Measurements from ENCODE around the gene KRTAP3-1. TPM values are rescaled to one million over a fixed set of nuclear protein-coding genes. Genes with fewer than 3 reads are reported as not detected.

Gene KRTAP3-1
- total RNA-seq, 4 donors from 2014 or later, result not detected

DNA sequence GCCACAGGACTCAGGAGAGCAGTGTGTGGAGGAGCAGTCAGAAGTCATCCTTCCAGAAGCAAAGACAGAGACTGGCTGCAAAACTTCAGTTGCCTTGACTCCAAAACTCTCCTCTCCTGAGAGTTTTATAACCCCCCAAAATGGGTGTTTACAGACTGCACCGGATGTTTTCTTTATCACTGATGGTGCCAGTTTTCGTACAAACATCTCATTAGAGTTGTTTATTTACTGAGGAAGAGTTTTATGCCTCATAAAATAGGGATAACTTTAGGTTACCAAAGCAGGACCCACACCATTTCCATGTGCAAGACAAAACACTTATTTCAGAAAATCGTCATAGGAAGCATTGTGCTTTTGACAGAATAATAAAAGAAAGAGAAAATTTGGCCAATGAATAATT, 24.7 kb downstream of the KRTAP3-1 start, which contains the start of gene KRT40:
Gene KRT40 (minus strand): TSS at position 101 of the 400 bp plus-strand sequence. CDS start 53 bp downstream, at position 48.
- no peaks in the 10 kb centered on the region for H3K9me3 ChIP-seq
- DNase-seq, result no peak
- H3K4me1 ChIP-seq, result peaks cover 0 to 16% (median 0%) of the 10 kb centered on the region in 3 donors
- peaks cover 0 to 13% (median 0%) of the 10 kb centered on the region in 4 donors for H3K27me3 ChIP-seq
- TF ChIP-seq CTCF (IDR thresholded peaks at IDR 0.05) (no peak), POLR2A (IDR thresholded peaks at IDR 0.05) (no peak)
- intact Hi-C loops (cut with DNase I), result no loop called here
- H3K36me3 ChIP-seq, result no peaks in the 10 kb centered on the region
- WGBS, 2 donors, result 68 to 75% methylated on average over 3 of the region's 3 CpGs
- H3K27ac ChIP-seq, result no peak within 1 kb of the TSS
- H3K4me3 ChIP-seq, result no peak within 1 kb of the TSS

DNA sequence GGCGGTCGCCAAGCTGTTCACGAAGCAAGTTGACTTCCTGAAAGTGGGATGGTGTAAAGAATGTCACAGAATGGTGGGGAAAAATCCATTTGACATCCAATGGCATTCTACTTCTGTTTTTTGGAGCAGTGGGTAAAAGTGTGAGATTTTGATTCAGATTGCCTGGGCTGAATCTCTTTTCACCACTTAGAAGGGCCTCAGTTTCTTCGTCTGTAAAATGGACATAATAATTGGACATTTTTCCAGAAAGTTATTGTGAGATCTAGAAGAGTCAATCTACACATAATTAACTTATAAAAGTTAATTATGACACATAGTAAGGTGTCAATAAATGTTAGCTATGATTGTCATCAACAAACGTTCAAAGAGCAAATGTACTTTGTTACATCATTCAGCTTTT, 27.8 kb downstream of the KRTAP3-1 start:
- DNase-seq, result no peak
- no peaks in the 10 kb centered on the region for H3K36me3 ChIP-seq
- H3K27me3 ChIP-seq, result peaks cover 0 to 24% (median 0%) of the 10 kb centered on the region in 4 donors
- TF ChIP-seq CTCF (IDR thresholded peaks at IDR 0.05), result no peak
- no peak for TF ChIP-seq POLR2A (IDR thresholded peaks at IDR 0.05)
- no peaks in the 10 kb centered on the region for H3K9me3 ChIP-seq
- no peak overlapping the region for H3K27ac ChIP-seq
- 61 to 78% methylated on average over 5 of the region's 5 CpGs for WGBS, 2 donors
- no peak overlapping the region for H3K4me3 ChIP-seq
- peaks cover 0 to 12% (median 0%) of the 10 kb centered on the region in 3 donors for H3K4me1 ChIP-seq
- intact Hi-C loops (cut with DNase I), result no loop called here

DNA sequence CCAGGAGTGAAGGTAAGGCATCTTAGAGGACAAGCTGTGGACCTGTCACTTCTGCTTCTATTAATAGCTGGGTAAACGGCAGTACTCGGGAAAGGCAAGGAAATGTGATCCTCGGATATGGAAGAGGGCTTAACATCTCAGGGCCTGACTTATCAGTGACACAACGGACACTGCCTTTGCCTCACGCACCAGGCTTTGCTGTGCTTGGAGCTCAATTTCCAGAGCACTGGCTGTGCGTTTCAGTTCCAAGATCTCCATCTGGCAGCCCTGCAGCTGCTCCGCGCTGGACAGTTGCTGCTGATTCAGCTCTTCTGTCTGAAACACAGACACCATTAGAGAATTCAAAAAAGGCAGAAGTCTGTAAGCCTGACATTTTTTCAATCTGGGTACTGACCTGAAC, 28.3 kb downstream of the KRTAP3-1 start:
- 41 to 54% methylated on average over 8 of the region's 8 CpGs for WGBS, 2 donors
- Histone ChIP-seq H3K4me3 (no peak overlapping the region), H3K4me1 (peaks cover 0 to 12% (median 0%) of the 10 kb centered on the region in 3 donors), H3K27me3 (peaks cover 0 to 28% (median 0%) of the 10 kb centered on the region in 4 donors), H3K36me3 (no peaks in the 10 kb centered on the region), H3K9me3 (no peaks in the 10 kb centered on the region), H3K27ac (no peak overlapping the region)
- TF ChIP-seq CTCF (IDR thresholded peaks at IDR 0.05) (no peak), POLR2A (IDR thresholded peaks at IDR 0.05) (no peak)
- DNase-seq, result no peak
- intact Hi-C loops (cut with DNase I), result no loop called here

- intact Hi-C loops (cut with DNase I), result no loop called here
- H3K27me3 ChIP-seq, result peaks cover 0 to 33% (median 0%) of the 10 kb centered on the region in 4 donors
- no peaks in the 10 kb centered on the region for H3K36me3 ChIP-seq
- no peak for DNase-seq
- WGBS, 2 donors, result 87 to 98% methylated on average over 3 of the region's 3 CpGs
- no peaks in the 10 kb centered on the region for H3K9me3 ChIP-seq
- H3K4me3 ChIP-seq, result no peak overlapping the region
- no peak for TF ChIP-seq CTCF (IDR thresholded peaks at IDR 0.05)
- no peak for TF ChIP-seq POLR2A (IDR thresholded peaks at IDR 0.05)
- no peak overlapping the region for H3K27ac ChIP-seq
- peaks cover 0 to 12% (median 0%) of the 10 kb centered on the region in 3 donors for H3K4me1 ChIP-seq
These were observed 28.8 kb downstream of the KRTAP3-1 start for GRCh38 chr17:40980117-40980516.

DNA sequence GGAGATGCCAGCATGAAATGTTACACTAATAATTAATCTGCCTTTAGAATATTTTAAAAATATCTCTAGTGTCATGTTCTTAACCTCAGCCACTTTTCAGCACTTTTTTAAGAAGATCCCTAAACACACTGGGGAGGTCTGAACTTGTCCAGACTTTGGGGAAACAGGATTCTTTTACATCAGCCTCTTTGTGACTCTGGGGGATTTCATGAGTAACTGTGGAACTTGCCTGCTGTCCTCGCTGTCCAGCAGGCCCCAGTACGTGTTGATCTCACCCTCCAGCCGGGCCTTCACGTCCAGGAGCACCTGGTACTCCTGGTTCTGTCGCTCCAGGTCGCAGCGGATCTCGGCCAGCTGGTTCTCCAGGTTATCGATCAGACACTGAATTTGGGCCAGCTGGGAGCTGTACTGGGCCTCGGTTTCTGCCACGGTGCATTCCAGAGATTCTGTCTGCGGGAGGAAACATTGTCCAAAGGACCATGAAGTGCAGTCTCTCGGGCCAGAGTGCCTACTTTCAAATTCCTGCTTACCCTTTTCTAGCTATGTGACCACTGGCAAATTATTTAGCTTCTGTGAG, 30.3 kb downstream of the KRTAP3-1 start:
- TF ChIP-seq POLR2A (IDR thresholded peaks at IDR 0.05) (no peak), CTCF (IDR thresholded peaks at IDR 0.05) (no peak)
- no peak for DNase-seq
- intact Hi-C loops (cut with DNase I), result no loop called here
- Histone ChIP-seq H3K9me3 (no peaks in the 10 kb centered on the region), H3K4me1 (peaks cover 0 to 12% (median 0%) of the 10 kb centered on the region in 3 donors), H3K27me3 (peaks cover 0 to 33% (median 0%) of the 10 kb centered on the region in 4 donors), H3K4me3 (no peak overlapping the region), H3K27ac (no peak overlapping the region), H3K36me3 (no peaks in the 10 kb centered on the region)
- 34 to 63% methylated on average over 9 to 12 of the region's 13 CpGs for WGBS, 2 donors
